SK-N-MC (cell line): ENCODE results near the gene THY1.

Experiments used
- EZH2 ChIP-seq: fragments of 200-600 bp; sonication (generic); IDR thresholded peaks from one replicate; pipeline ENCODE4 v1.6.1; 2017; ENCODE audit warnings: antibody characterized with exemption
- POLR2AphosphoS5 ChIP-seq: IDR thresholded peaks from 2 replicates; pipeline ENCODE4 v1.6.1; 2012; ENCODE audit warnings: mild to moderate bottlenecking, low read depth, low read length, borderline replicate concordance

DNA sequence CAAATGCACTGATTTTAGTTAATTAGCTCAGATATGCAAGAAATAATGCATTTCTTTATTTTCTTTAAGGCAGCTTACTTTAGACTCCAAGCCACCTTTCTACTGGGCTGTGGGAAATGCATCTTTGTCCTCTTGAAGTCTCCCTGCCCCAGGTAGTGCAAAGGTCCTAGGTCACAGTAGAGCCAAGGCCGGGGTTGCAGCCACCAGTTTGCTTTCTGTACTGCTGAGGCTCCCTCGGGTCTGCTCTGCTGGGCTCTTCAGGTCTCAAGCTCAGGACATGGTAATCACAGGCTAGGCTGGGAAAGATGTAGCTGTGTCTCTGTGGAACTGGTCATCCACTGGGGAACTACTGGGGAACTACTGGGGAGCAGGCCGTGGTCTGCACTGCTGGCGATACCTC is 25.4 kb upstream of the THY1 start:
- TF ChIP-seq EZH2 (no peak), POLR2AphosphoS5 (no peak)
